Small intestine (tissue), 7 donors: ENCODE data around the gene IFNAR1. TPM values are rescaled to one million over a fixed set of nuclear protein-coding genes. Genes with fewer than 3 reads are reported as not detected.

Experiments used
- DNase-seq, 2 donors: peaks; one replicate each; pipeline versions ENCODE4 v3.0.0 to v3.0.0-alpha.2; 2013
- FAIRE-seq: peaks from 2 replicates; lab custom pipeline; 2012; peaks lifted over from hg19 to GRCh38; lab: Jason Lieb, UNC
- H3K27ac ChIP-seq, 3 donors: one replicate each; pipeline ENCODE4 v1.5.1; 2013; ENCODE audit warnings: low read length in 2 of 3, mild to moderate bottlenecking in 2 of 3, control low read depth in 1 of 3, inconsistent platforms in 1 of 3, low read depth in 1 of 3, moderate library complexity in 1 of 3
- H3K27me3 ChIP-seq, 3 donors: one replicate each; pipeline ENCODE4 v1.6.1; 2013; ENCODE audit warnings: low read length in 3 of 3, inconsistent platforms in 1 of 3; ENCODE audit not compliant: control insufficient read depth in 3 of 3, insufficient read depth in 3 of 3
- H3K36me3 ChIP-seq, 3 donors: one replicate each; pipeline ENCODE4 v1.6.1; 2013; ENCODE audit warnings: low read length in 3 of 3, inconsistent platforms in 1 of 3, low read depth in 1 of 3, mild to moderate bottlenecking in 1 of 3, moderate library complexity in 1 of 3; ENCODE audit not compliant: control insufficient read depth in 3 of 3, insufficient read depth in 2 of 3
- H3K4me1 ChIP-seq, 3 donors: one replicate each; pipeline ENCODE4 v1.6.1; 2013; ENCODE audit warnings: low read length in 2 of 3, inconsistent platforms in 1 of 3, low read depth in 1 of 3, mild to moderate bottlenecking in 1 of 3, moderate library complexity in 1 of 3; ENCODE audit not compliant: control insufficient read depth in 3 of 3, insufficient read depth in 2 of 3
- H3K4me3 ChIP-seq, 3 donors: one replicate each; pipeline ENCODE4 v1.5.1; 2013; ENCODE audit warnings: low read length in 3 of 3, control low read depth in 1 of 3, inconsistent platforms in 1 of 3, low read depth in 1 of 3, mild to moderate bottlenecking in 1 of 3, moderate library complexity in 1 of 3
- H3K9me3 ChIP-seq, 2 donors: one replicate each; pipeline ENCODE4 v1.6.1; 2013; ENCODE audit warnings: low read depth in 1 of 2, low read length in 1 of 2; ENCODE audit not compliant: control insufficient read depth in 2 of 2, insufficient read depth in 1 of 2
- WGBS, 3 donors: extraction: QIAGEN DNeasy Blood & Tissue Kit; methylation state at CpG; one replicate each; pipeline ENCODE4 v1.1.7; 2013; 5-methylcytosine and 5-hydroxymethylcytosine counted together
- polyA plus RNA-seq, 4 donors: library from polyadenylated mRNA; stranded (reverse) in 3 of 4; unstranded in 1 of 4; fragments of 200-250 nt in 3 of 4; fragments of 120-200 nt in 1 of 4; gene quantifications; one replicate each; pipeline versions ENCODE4 v1.2.1 to v1.2.3, GENCODE V29; 2013
- donor health status: healthy with polysubstance abuse.
- donor health status: control.
- donor health status: control.
- donor health status: Bipolar disorder and iron deficiency.
- donor health status: healthy.

Gene IFNAR1
- polyA plus RNA-seq, 4 donors, result 6.0 to 31.0 (median 17.3) TPM

- 44 to 59% (median 44%) methylated on average over 5 of the region's 5 CpGs for WGBS, 3 donors
- peak overlapping the region in 1 of 3 donors; percentile 9 for H3K27ac ChIP-seq
- no peaks in the 10 kb centered on the region for H3K27me3 ChIP-seq
- no peak for FAIRE-seq
- H3K4me3 ChIP-seq, result no peak overlapping the region
- no peaks in the 10 kb centered on the region for H3K9me3 ChIP-seq
- DNase-seq, result peak in 1 of 2 donors; percentile 21
- peaks cover 4 to 17% (median 13%) of the 10 kb centered on the region in 3 donors for H3K4me1 ChIP-seq
- H3K36me3 ChIP-seq, result peaks cover 2 to 18% (median 4%) of the 10 kb centered on the region in 3 donors
These were observed 25.5 kb upstream of the IFNAR1 start for GRCh38 chr21:33299181-33299752.

- Histone ChIP-seq H3K36me3 (peaks cover 2 to 13% (median 2%) of the 10 kb centered on the region in 3 donors), H3K9me3 (no peaks in the 10 kb centered on the region), H3K4me3 (no peak overlapping the region), H3K27ac (peak overlapping the region in 2 of 3 donors; percentile 61 to 91), H3K4me1 (peaks cover 4 to 17% (median 13%) of the 10 kb centered on the region in 3 donors), H3K27me3 (no peaks in the 10 kb centered on the region)
- FAIRE-seq, result no peak
- WGBS, 3 donors, result 41 to 52% (median 47%) methylated on average over 10 of the region's 10 CpGs
- peak; percentile 52 to 59 for DNase-seq
These were observed 23.8 kb upstream of the IFNAR1 start for GRCh38 chr21:33300701-33301631.

GRCh38 chr21:33301632-33302002 is 23.2 kb upstream of the IFNAR1 start:
- Histone ChIP-seq H3K27ac (peak overlapping the region in 2 of 3 donors; percentile 61 to 91), H3K4me3 (no peak overlapping the region), H3K36me3 (peaks cover 2 to 7% (median 2%) of the 10 kb centered on the region in 3 donors), H3K9me3 (no peaks in the 10 kb centered on the region), H3K27me3 (no peaks in the 10 kb centered on the region), H3K4me1 (peaks cover 4 to 17% (median 13%) of the 10 kb centered on the region in 3 donors)
- WGBS, 3 donors, result 76 to 86% (median 85%) methylated on average over 2 of the region's 2 CpGs
- FAIRE-seq (no peak), DNase-seq (no peak)

GRCh38 chr21:33302055-33302454 is 22.7 kb upstream of the IFNAR1 start:
- Histone ChIP-seq H3K4me3 (no peak overlapping the region), H3K27ac (peak overlapping the region in 2 of 3 donors; percentile 61 to 91), H3K9me3 (no peaks in the 10 kb centered on the region), H3K4me1 (peaks cover 4 to 17% (median 13%) of the 10 kb centered on the region in 3 donors), H3K27me3 (no peaks in the 10 kb centered on the region), H3K36me3 (peaks cover under 1 to 4% (median 2%) of the 10 kb centered on the region in 3 donors)
- DNase-seq (peak in 1 of 2 donors; percentile 26), FAIRE-seq (no peak)
- 45 to 74% (median 64%) methylated on average over 7 of the region's 7 CpGs for WGBS, 3 donors

GRCh38 chr21:33302796-33303195 is 22.0 kb upstream of the IFNAR1 start:
- no peak overlapping the region for H3K4me3 ChIP-seq
- no peaks in the 10 kb centered on the region for H3K36me3 ChIP-seq
- DNase-seq (no peak), FAIRE-seq (no peak)
- H3K4me1 ChIP-seq, result peaks cover 4 to 17% (median 13%) of the 10 kb centered on the region in 3 donors
- H3K27me3 ChIP-seq, result no peaks in the 10 kb centered on the region
- H3K27ac ChIP-seq, result no peak overlapping the region
- H3K9me3 ChIP-seq, result no peaks in the 10 kb centered on the region
- WGBS, 3 donors, result 66 to 86% (median 79%) methylated on average over 7 of the region's 7 CpGs

- 91 to 95% (median 91%) methylated on average over 4 of the region's 4 CpGs for WGBS, 3 donors
- H3K9me3 ChIP-seq, result peaks cover 0 to 3% of the 10 kb centered on the region in 2 donors
- H3K4me1 ChIP-seq, result peaks cover 4 to 13% (median 11%) of the 10 kb centered on the region in 3 donors
- DNase-seq (no peak), FAIRE-seq (no peak)
- no peaks in the 10 kb centered on the region for H3K36me3 ChIP-seq
- no peak overlapping the region for H3K4me3 ChIP-seq
- H3K27ac ChIP-seq, result no peak overlapping the region
- no peaks in the 10 kb centered on the region for H3K27me3 ChIP-seq
These were observed 19.5 kb upstream of the IFNAR1 start for GRCh38 chr21:33305344-33305671.

- Histone ChIP-seq H3K9me3 (peaks cover 0 to 3% of the 10 kb centered on the region in 2 donors), H3K4me3 (no peak overlapping the region), H3K4me1 (peaks cover 1 to 8% (median 7%) of the 10 kb centered on the region in 3 donors), H3K36me3 (no peaks in the 10 kb centered on the region), H3K27ac (no peak overlapping the region), H3K27me3 (no peaks in the 10 kb centered on the region)
- FAIRE-seq (no peak), DNase-seq (no peak)
- WGBS, 3 donors, result 89 to 91% (median 89%) methylated on average over 2 of the region's 2 CpGs
These were observed 18.8 kb upstream of the IFNAR1 start for GRCh38 chr21:33305938-33306337.

GRCh38 chr21:33308586-33309490 is 15.9 kb upstream of the IFNAR1 start:
- no peaks in the 10 kb centered on the region for H3K27me3 ChIP-seq
- H3K9me3 ChIP-seq, result peaks cover 0 to 3% of the 10 kb centered on the region in 2 donors
- H3K4me3 ChIP-seq, result no peak overlapping the region
- H3K4me1 ChIP-seq, result no peaks in the 10 kb centered on the region
- 29 to 45% (median 31%) methylated on average over 6 of the region's 6 CpGs for WGBS, 3 donors
- FAIRE-seq (no peak), DNase-seq (no peak)
- H3K27ac ChIP-seq, result no peak overlapping the region
- H3K36me3 ChIP-seq, result no peaks in the 10 kb centered on the region
